ENCODE data around the gene TRUB1. TPM values are rescaled to one million over a fixed set of nuclear protein-coding genes. Genes with fewer than 3 reads are reported as not detected.

Gene TRUB1
- total RNA-seq, 6 experiments from 2014 or later, result 6.7 to 12.5 (median 8.7) TPM

GRCh38 chr10:114899982-114900381, 38.0 kb upstream of the TRUB1 start:
- H3K27ac ChIP-seq, result no peak overlapping the region
- no peak overlapping the region for H3K4me3 ChIP-seq
- H3K36me3 ChIP-seq, result no peaks in the 10 kb centered on the region
- intact Hi-C loops (cut with DNase I), result no loop called here
- TF ChIP-seq, protein P1, sequence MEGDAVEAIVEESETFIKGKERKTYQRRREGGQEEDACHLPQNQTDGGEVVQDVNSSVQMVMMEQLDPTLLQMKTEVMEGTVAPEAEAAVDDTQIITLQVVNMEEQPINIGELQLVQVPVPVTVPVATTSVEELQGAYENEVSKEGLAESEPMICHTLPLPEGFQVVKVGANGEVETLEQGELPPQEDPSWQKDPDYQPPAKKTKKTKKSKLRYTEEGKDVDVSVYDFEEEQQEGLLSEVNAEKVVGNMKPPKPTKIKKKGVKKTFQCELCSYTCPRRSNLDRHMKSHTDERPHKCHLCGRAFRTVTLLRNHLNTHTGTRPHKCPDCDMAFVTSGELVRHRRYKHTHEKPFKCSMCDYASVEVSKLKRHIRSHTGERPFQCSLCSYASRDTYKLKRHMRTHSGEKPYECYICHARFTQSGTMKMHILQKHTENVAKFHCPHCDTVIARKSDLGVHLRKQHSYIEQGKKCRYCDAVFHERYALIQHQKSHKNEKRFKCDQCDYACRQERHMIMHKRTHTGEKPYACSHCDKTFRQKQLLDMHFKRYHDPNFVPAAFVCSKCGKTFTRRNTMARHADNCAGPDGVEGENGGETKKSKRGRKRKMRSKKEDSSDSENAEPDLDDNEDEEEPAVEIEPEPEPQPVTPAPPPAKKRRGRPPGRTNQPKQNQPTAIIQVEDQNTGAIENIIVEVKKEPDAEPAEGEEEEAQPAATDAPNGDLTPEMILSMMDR (IDR thresholded peaks at IDR 0.05), result no peak
- no peak for TF ChIP-seq POLR2A (IDR thresholded peaks at IDR 0.05)
- H3K27me3 ChIP-seq, result no peaks in the 10 kb centered on the region
- DNase-seq (no peak), ATAC-seq (no peak)
- no peaks in the 10 kb centered on the region for H3K4me1 ChIP-seq
- WGBS (ENCODE audit: insufficient coverage, low coverage, low lambda C conversion rate, missing lambda C conversion rate), result 82% methylated on average over 2 of the region's 2 CpGs
- no peaks in the 10 kb centered on the region for H3K9me3 ChIP-seq

DNA sequence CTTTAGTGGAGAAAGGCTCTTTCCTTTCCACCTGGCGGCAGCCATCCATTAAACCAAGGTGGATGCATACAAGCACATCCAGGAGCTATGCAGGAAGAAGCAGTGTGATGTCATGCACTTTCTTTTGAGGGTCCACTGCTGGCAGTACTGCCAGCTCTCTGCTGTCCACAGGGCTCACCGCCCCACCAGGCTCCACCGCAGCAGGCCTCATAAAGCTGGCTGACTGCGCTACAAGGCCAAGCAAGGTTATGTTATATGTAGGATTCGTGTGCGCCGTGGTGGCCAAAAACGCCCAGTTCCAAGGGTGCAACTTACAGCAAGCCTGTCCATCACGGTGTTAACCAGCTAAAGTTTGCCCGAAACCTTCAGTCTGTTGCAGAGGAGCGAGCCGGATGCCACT, 37.3 kb upstream of the TRUB1 start:
- no peak for DNase-seq
- WGBS (ENCODE audit: insufficient coverage, low coverage, low lambda C conversion rate, missing lambda C conversion rate), result 82% methylated on average over 6 of the region's 12 CpGs
- no peak for ATAC-seq

DNA sequence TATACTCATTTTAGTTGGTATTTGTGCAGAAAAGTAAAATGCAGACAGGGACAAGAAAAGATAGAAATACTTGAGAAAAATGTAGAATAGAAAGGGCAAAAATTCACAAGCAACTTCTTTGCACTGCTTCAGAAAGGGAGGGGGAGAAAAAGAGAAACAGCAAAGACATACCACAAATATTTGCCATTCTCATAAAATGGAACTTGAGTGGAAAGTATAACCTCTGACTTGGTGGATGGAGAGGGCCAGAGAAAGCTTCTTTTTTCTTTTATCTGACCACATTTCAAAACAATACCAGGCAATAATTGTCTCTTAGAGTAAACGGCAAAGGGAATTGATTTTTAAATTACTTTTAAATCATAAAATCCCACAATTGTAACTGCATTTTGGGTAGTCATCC, 35.8 kb upstream of the TRUB1 start:
- Histone ChIP-seq H3K36me3 (no peaks in the 10 kb centered on the region), H3K4me3 (no peak overlapping the region), H3K27me3 (no peaks in the 10 kb centered on the region), H3K4me1 (no peaks in the 10 kb centered on the region), H3K27ac (no peak overlapping the region), H3K9me3 (no peaks in the 10 kb centered on the region)
- ATAC-seq (no peak), DNase-seq (no peak)
- TF ChIP-seq, protein P1 (IDR thresholded peaks at IDR 0.05), result no peak
- no peak for TF ChIP-seq POLR2A (IDR thresholded peaks at IDR 0.05)
- intact Hi-C loops (cut with DNase I), result no loop called here
- 63% methylated on average over 1 of the region's 1 CpG for WGBS (ENCODE audit: insufficient coverage, low coverage, low lambda C conversion rate, missing lambda C conversion rate)

More for the DNA sequence above, 37.3 kb upstream of the TRUB1 start:
- Histone ChIP-seq H3K4me3 (no peak overlapping the region), H3K27ac (no peak overlapping the region), H3K36me3 (no peaks in the 10 kb centered on the region), H3K27me3 (no peaks in the 10 kb centered on the region), H3K9me3 (no peaks in the 10 kb centered on the region), H3K4me1 (no peaks in the 10 kb centered on the region)
- intact Hi-C loops (cut with DNase I), result no loop called here
- no peak for TF ChIP-seq POLR2A (IDR thresholded peaks at IDR 0.05)
- TF ChIP-seq, protein P1 (IDR thresholded peaks at IDR 0.05), result no peak

DNA sequence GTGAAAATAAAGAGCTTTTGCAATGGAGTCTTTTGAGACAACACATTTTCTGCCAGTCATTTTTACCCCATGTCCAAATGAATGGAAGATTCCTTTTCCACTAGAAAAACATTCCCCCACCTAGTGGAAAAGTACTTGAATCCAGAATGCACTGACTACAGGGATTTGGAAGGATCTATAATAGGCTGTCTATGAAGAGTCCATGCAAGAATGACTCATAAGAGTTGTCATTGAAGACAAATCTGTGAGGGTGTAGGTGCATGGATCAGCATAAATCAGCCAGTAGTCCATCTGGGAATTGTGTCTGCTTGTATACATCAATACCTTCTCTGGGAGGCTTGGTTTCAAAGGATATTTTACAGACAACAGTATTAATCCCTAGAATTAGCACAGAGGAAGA, 32.5 kb upstream of the TRUB1 start:
- Histone ChIP-seq H3K4me3 (no peak overlapping the region), H3K27me3 (no peaks in the 10 kb centered on the region), H3K4me1 (no peaks in the 10 kb centered on the region), H3K9me3 (no peaks in the 10 kb centered on the region), H3K27ac (no peak overlapping the region), H3K36me3 (no peaks in the 10 kb centered on the region)
- DNase-seq (no peak), ATAC-seq (no peak)
- TF ChIP-seq, protein P1 (IDR thresholded peaks at IDR 0.05), result no peak
- TF ChIP-seq POLR2A (IDR thresholded peaks at IDR 0.05), result no peak
- intact Hi-C loops (cut with DNase I), result no loop called here

GRCh38 chr10:114906981-114907380, 31.0 kb upstream of the TRUB1 start:
- intact Hi-C loops (cut with DNase I), result no loop called here
- Histone ChIP-seq H3K27ac (no peak overlapping the region), H3K4me3 (no peak overlapping the region), H3K4me1 (no peaks in the 10 kb centered on the region), H3K27me3 (no peaks in the 10 kb centered on the region), H3K9me3 (no peaks in the 10 kb centered on the region), H3K36me3 (no peaks in the 10 kb centered on the region)
- DNase-seq (no peak), ATAC-seq (no peak)
- TF ChIP-seq POLR2A (IDR thresholded peaks at IDR 0.05), result no peak
- TF ChIP-seq, protein P1 (IDR thresholded peaks at IDR 0.05), result no peak
- 58% methylated on average over 3 of the region's 3 CpGs for WGBS (ENCODE audit: insufficient coverage, low coverage, low lambda C conversion rate, missing lambda C conversion rate)
